ENCODE results near the gene IDS. TPM values are rescaled to one million over a fixed set of nuclear protein-coding genes. Genes with fewer than 3 reads are reported as not detected.
"Not testable (repeated sequence)": the region's sequence is repeated elsewhere in the genome, so short reads cannot be mapped to it uniquely, and the experiment has no call there.

Gene IDS
- total RNA-seq, 1 donor from 2014 or later, result 23.2 TPM

DNA sequence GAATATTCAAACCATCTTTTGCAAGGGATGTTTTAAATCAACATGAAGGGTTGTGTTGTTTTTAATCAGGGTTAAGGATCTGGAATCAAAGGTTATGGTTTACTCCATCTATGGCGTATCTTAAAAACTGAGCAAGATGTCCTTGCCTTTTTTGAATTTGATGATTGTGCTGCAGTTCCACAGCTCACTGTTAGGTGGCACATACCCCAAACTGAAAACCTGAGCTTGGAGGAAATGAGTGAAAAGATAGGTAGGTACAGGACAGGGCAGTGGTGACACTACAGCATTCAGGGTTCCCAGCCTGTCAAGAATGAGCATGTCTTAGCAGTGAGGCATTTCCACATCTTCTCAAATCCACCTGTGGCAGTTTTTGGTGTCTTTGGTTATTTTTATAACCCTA, 22.6 kb upstream of the IDS start:
- ATAC-seq, result peak; percentile 61

GRCh38 chrX:149526318-149527033, 21.4 kb upstream of the IDS start:
- ATAC-seq, result not testable (repeated sequence)

GRCh38 chrX:149525903-149526302, 20.8 kb upstream of the IDS start:
- peak; percentile 45 for ATAC-seq

DNA sequence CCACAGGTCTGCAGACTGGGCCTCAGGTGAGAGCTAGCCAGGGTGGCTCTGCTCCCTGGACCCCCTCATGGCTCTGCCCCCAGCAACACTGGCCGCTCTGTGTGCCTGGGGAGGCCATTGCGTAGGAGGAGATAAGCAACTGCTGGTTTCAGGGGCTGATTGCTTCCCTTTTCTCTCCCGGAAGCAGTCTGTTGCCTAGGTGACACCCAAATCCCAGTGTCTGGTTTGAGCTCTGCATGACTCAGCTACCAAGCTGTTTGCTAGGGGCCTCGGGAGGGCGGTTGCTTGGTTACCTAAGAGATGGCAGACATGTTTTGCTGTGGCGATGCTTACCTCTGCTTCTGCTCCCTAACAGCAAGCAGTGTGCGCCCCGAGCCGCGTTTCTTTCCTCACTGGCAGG, 20.3 kb upstream of the IDS start:
- ATAC-seq, result peak; percentile 80

DNA sequence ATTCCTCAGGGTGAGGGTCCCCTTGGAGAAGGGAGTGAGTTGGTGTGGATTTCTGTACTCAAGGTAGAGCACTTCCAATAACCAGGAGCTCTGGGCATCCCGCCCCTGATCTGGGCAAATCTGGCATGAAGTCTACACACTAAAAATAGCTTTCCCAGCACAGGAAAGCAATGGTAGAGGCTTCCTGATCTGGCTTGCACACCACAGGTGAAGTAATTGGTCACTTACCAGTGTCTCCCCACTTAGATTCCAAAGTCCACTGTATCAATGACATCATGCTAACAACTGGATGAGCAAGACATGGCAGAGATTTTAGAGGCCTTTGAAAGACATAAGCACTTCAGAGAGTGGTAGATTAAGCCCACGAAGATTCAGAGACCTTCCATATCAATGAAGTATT, 17.8 kb upstream of the IDS start:
- ATAC-seq, result no peak

DNA sequence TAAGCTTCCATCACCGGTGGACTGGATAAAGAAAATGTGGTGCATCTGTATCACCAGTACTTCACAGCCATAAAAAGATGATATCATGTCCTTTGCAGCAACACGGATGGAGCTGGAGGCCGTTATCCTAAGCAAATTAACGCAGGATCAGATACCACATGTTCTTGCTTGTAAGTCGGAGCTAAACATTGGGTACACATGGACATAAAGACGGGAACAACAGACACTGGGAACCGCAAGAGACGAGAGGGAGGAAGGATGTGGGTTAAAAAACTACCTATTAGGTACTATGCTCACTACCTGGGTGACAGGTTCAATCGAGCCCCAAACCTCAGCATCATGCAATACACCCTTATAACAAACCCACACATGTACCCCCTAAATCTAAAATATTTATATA, 16.3 kb upstream of the IDS start:
- ATAC-seq, result no peak

GRCh38 chrX:149520636-149521277, 15.7 kb upstream of the IDS start:
- not testable (repeated sequence) for ATAC-seq

- ATAC-seq, result no peak
Observed at GRCh38 chrX:149518236-149518635, 13.1 kb upstream of the IDS start.

DNA sequence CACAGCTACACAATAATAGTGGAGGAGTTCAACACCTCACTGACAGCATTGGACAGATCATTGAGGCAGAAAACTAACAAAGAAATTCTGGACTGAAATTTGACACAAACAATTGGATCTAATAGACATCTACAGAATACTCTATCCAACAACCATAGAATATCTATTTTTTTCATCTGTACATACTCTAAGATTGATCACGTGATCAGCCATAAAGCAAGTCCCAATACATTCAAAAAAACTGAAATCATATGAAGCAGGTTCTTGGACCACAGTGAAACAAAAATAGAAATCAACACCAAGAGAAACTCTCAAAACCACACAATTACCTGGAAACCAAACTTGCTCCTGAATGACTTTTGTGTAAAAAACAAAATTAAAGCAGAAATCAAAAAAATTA, 12.2 kb upstream of the IDS start:
- ATAC-seq, result no peak

GRCh38 chrX:149516604-149517003, 11.5 kb upstream of the IDS start:
- no peak for ATAC-seq

DNA sequence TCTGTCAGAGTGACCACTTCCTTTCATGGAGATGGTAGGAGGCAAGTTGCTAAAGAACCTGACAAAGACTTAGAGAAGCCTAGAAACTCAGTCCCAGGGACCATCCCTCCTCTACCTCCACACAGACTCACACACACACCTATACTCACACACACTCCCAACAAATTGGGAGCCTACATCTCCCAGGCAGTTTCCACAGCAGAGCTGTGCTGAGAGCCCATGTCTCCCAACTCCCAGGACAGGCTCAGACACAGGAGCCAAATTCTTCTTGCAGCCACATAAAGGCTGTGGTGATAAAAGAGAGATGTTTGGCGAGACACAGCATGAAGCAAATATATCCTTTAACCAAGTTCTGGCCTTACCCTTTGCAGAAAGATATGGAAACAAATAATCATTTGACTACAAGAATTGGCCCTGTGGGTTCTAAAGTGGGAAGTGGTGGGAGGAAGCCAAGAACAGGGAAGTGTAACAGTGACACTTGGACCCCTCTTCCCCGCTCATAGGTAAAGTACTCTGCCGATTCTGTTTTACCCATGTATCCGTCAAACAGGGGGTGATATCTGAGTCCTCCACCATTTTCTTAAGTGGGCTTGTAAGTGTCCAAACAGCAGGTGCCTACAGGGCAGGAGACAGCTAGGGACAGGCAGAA, 11.0 kb upstream of the IDS start:
- ATAC-seq, result no peak

DNA sequence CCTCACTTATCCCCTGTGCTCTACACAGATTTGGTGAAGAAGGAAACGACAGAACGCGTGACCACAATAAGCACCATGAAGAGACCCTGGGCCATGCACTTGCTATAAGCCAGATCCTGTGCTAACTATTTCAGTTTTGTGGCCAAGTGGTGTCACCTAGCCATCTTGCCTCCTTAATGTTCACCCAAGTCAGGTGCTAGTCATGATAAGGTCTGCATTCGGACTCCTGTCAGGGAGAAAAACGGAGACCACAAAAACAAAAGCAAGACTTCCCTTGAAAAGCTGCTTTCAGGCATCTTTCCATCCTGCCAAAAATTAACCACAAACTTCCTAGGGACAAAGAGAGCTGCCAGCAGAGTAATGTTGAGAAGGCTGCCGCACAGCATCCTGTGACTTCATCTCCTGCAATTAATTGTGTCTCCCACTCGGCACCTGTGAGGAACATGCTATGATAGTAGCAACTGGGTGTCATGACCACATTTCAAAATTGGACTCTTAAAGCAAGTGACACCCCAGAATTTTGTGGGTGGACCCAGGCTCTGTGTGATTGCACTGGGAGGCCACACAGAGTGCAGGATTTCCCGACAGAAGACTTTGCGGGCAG, 8.8 kb upstream of the IDS start:
- no peak for ATAC-seq

DNA sequence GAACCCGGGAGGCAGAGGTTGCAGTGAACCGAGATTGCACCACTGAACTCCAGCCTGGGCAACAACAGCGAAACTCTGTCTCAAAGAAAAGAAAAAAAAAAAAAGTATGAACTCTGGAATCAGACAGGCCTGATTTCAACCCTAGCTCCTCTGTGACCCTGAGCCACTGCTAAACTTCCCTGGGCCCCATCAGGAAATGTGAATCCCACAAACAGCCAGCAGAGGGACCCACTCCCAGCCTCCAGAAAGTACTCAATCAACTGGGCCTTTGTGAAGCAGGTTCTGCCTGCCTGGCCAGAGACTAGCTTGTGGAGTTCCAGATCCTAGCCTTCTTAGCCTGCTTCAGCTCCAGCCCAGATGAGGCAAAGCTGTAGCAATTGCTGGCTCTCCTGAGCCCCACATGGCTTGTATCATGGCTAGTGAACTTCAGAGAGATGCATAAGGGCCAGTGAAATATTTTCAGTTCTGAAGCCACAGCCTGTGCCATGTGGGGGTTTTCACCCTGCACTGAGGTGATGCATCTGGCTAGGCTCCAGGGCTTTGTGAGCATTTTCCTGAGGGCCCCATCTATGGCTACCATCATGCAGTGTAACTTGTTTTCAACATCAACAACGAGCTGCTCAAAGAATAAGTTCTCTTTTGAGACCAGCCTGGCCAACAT, 7.2 kb upstream of the IDS start:
- peak; percentile 86 for ATAC-seq

DNA sequence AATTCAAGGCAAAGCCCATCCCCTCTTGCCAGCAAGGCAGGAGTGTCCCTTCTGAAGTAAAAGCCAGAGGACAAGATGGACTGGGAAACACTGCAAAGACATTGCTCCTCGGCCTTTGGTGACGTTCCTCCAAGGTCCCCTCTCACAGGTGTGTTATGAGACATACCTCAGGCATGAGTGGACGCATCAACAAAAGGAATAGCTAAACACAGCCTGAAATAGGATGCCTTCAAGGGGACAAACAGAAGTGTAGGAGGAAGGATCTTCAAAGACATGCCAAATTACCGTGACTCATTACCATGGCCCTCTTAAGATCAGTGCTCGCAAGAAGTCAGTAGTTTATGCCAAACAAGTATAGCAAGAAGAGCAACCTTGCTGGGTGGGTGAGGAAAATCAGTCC, 6.0 kb upstream of the IDS start:
- ATAC-seq, result peak; percentile 86

DNA sequence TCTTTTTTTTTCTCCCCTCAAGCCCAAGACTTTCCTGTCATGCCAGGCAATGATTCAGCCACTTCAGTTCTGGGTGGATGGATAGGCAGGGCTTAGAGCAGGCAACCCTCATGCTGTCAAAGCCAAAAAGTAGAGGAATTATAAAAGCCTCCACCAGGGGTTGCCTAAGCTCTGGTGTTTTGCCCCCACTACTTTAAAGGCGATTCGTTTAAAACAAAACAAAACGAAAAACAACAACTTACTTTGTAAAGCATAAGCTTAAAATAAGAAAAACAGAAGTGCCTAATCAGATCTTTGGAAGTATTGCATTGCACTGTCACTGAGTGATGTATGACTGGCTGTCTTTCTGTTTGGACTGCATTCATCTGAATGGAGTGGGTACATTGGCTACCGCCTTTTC, 5.3 kb upstream of the IDS start:
- no peak for ATAC-seq

DNA sequence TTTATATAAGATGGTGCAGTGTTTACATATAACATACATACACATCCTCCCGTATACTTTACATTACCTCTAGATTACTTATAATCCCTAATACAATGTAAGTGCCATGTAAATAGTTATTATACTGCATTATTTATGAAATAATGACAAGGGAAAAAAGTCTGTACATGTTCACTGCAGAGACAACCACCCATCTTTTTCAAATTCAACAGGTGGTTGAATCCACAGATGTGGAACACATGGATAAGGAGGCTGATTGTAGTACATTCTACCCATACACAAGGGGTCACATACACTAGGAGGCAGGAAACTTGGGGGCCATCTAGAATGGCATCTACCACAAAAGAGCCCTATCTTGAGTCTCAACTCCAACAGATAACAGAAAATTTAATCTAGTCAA, 3.4 kb upstream of the IDS start:
- ATAC-seq, result no peak

- no peak for ATAC-seq
Observed at GRCh38 chrX:149506349-149506748, 1.2 kb upstream of the IDS start.

DNA sequence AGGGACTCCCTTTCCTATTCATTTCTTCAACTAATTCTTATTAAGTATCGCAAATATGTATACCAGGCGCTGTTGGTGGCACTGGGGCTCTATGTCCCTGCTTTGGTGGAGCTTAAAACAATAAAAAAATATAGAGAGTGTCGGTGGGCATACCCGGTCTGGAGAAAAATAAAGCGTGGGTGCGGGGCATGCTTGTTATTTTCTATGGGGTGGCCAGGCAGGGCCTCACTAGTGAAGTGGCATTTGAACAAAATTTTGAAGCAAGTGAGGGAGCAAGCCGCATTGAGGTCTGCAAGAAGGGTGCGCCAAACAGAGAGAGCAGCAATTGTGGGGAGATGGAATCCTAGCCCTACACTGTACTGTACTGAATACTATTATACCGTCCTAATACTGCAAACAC, 565 bp upstream of the IDS start:
- ATAC-seq, result no peak

GRCh38 chrX:149504226-149504914, 736 bp downstream of the IDS start:
- ATAC-seq, result peak; percentile 36

GRCh38 chrX:149503446-149503845, 1.7 kb downstream of the IDS start:
- ATAC-seq, result peak; percentile 72

DNA sequence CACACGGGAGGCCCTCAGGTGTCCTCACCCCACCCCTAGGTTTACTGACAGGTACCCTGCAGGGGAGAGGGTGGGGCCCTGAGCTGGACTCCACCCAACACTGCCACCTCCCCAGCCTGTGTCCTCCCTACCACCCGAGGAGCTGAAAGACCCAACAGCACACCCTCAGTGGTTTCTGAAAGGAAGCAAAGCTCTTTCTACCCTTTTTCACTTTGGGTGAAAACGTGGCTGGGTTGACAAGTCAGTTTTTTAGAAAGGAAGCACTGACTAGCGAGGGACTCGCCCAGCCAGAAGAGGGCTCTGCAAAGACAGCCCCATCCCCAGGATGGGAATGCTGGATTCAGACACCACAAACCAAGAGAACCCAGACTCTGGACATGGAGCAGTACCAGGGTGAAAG, 2.2 kb downstream of the IDS start:
- ATAC-seq, result not testable (repeated sequence)

DNA sequence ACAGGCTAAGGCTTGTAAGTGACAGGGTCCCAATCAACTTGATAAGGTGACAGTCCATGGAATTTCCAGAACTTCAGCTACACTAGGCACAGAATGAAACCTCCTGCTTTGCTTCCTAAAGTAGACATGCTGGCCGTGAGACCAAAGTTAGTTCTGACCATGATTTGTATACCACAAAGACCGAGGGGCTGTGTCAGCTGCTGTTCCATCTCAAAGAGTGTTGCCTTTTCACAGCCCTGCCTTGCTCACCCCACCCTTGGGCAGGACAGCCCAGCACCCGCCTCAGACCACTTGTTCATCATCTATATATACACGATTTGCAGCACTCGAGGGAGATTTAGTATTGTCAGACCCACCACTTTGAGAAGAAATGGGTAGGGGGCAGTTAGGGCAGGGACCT, 5.3 kb downstream of the IDS start:
- ATAC-seq, result no peak
